SH-SY5Y (cell line): ENCODE results near the gene ANKRD34B.

Experiments
- GATA2 ChIP-seq: IDR thresholded peaks from 2 replicates; pipeline ENCODE4 v1.6.1; 2011; ENCODE audit warnings: mild to moderate bottlenecking, low read depth, low read length
- GATA3 ChIP-seq: IDR thresholded peaks from 2 replicates; pipeline ENCODE4 v1.6.1; 2011; ENCODE audit warnings: low read depth, mild to moderate bottlenecking, low read length, moderate library complexity

The ANKRD34B gene

GRCh38 chr5:80590766-80591165 lies 20.7 kb upstream of the ANKRD34B start:
- TF ChIP-seq GATA2, result no peak
- no peak for TF ChIP-seq GATA3

DNA sequence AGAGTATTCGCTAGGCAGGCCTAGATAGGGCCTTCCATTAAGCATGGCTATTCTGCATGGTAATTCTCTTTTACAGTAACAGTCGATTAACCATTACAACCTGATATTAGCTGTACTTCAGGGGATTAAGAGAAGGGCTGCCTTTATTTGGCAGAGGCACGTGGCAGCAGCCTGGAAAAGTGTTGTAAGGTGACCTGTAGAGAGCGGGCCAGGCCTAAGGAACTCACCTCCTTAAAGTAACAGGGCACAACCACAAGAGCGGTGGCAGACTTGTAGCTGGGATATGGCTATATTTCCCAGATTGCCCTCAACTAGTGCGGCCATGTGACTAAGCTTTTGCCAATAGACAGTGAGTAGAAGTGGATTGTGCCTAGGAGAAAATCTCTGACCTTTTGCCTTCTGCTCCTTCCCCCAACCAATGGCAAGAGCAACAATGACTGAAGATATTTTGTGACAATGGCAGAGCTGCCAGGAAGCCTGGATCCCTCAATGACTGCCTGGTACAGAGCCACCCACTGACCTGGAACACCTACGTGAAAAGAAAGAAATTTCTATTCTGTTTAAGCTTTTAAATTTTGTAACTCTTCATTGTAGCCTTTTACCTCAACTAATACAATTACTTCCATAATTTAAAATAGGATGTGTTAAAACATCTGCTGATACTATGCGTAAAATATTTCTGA lies 18.9 kb upstream of the ANKRD34B start:
- TF ChIP-seq GATA3, result no peak
- no peak for TF ChIP-seq GATA2

GRCh38 chr5:80584770-80585169 lies 14.7 kb upstream of the ANKRD34B start:
- TF ChIP-seq GATA2 (no peak), GATA3 (no peak)

- TF ChIP-seq GATA2 (no peak), GATA3 (no peak)
Measured at GRCh38 chr5:80579050-80579449, 9.0 kb upstream of the ANKRD34B start.

DNA sequence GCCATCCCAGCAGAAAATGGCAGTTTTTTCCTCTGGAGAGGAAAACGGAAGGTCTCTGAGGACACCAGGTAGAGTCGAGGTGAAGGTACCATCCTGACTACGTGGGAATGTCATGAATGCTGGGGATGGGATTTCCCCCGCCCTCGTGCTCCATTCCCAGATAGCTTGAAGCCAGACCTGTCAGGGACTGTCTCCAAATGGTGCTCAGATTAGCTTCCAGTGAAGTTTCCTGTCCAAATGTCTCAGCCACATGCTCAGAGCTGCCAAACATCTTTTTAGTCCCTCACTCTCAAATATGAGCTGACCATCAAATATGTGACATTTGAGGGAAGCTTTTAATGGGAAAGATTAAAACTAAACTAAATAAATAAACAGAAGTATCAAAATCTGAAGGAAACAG lies 7.6 kb upstream of the ANKRD34B start:
- no peak for TF ChIP-seq GATA3
- TF ChIP-seq GATA2, result no peak

DNA sequence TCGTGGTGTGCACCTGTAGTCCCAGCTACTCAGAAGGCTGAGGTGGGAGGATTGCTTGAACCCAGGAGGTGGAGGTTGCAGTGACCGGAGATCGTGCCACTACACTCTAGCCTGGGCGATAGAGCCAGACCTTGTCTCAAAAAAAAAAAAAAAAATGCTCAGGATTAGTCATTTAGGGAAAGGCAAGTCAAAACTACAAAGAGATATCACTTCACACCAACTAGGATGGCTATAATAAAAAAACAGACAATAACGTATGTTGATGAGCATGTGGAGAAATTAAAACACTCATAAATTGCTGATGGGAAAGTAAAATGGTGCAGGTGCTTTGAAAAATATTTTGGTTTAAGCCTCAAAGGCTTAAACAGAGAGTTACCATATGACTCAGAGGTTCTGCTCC lies 6.3 kb upstream of the ANKRD34B start:
- TF ChIP-seq GATA3 (no peak), GATA2 (no peak)

DNA sequence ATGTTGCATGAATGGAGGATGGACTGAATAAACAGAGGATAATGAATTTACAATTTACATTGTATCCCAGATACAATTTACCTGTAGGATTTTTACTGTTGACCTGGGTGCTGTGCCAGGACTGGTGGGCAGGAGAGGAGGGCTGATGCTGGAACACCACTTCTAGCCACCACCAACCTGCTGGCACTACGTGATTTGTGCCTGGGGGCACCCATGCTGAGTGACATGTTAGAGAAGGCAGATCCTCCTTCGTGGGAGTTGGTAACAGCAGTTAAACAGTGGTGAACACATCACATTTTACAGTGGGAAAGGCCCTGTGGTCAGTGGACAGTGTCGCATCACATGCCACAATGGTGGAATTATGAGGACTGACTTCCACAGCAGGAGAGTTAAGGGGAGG lies 3.0 kb upstream of the ANKRD34B start:
- no peak for TF ChIP-seq GATA2
- no peak for TF ChIP-seq GATA3

DNA sequence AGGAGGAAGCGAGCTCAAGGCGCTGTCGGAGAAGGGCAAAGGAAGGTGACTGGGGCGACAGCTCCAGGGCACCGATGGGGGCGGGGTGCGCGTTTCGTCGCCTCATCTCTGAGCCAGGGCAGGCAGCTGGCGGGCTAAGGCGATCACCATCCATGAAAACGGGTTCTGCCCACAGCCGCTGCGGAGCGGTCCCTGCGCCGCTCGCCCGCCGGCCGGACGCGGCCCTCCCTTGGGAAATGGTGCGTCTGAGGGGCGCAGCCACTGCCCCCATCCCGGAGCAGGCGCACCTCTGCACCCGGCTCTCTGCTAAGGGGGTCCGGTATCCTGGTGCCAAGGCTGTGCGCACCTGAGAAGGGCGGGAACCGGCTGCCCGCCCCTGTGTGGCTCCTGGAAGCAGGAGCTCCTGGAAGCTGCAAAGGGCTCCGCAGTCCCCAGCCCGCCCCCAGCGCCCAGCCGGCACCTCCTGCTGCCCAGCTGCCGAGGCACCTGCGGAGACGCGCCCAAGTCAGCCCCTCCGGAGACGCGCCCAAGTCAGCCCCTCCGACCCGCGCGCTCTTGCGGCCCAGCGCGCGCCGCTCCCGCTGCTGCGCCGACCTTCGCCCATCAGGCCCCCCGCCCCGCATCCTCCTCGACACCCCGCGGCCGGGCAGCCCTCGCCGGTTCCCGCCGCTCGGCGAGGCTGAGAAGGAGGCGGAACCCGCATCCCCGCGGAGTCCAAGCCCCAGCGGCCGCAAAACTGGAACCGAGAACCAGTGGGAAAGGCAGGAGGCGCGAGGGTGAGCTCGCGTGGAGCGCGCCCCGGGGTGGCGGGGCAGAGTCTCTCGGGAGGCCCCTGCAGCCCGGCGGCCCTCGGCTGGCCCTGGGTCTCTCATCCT lies 757 bp downstream of the ANKRD34B start:
- TF ChIP-seq GATA3 (no peak), GATA2 (no peak)

GRCh38 chr5:80568251-80568650 lies 1.8 kb downstream of the ANKRD34B start:
- TF ChIP-seq GATA2 (no peak), GATA3 (no peak)

GRCh38 chr5:80566711-80567259 lies 3.3 kb downstream of the ANKRD34B start:
- TF ChIP-seq GATA3, result no peak
- no peak for TF ChIP-seq GATA2

- no peak for TF ChIP-seq GATA3
- TF ChIP-seq GATA2, result no peak
Measured at GRCh38 chr5:80565330-80565729, 4.8 kb downstream of the ANKRD34B start.

DNA sequence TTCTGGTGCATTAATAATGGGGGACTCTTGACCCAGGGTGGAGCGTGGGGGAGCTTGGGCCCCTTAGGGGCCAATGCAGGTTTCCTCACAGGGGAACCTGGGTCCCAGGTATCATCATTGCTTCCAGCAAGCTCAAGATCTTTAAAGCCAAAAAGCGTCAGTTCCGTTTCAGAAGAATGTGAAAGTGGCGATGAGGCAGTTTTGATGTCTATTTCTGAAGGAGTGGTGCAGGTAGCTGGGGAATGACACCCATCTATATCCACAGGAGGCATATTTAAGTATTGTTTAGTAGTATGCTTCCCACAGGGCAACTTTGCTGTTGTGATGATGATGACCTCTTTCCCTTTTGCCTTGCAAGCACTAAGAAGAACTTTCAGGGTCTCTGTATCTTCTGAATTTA lies 10.8 kb downstream of the ANKRD34B start:
- no peak for TF ChIP-seq GATA3
- no peak for TF ChIP-seq GATA2

DNA sequence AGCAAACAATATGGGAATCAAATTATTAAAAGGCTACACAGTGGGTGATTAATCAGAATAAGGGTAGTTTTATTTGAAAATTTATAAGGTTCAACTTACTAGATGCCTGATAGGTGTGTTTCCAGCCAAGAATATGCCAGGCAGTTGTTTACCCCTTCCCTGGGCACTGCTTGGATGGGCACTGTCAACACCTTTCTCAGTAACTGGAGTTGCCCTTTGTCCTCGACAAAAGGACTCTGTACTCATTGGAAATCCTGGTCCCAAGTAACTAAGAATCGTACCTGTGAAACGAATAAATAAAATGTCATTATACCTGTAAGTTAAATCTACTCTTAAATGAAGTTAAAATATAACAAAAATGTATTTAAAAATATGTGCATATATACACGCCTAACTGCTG lies 15.0 kb downstream of the ANKRD34B start:
- no peak for TF ChIP-seq GATA2
- no peak for TF ChIP-seq GATA3

DNA sequence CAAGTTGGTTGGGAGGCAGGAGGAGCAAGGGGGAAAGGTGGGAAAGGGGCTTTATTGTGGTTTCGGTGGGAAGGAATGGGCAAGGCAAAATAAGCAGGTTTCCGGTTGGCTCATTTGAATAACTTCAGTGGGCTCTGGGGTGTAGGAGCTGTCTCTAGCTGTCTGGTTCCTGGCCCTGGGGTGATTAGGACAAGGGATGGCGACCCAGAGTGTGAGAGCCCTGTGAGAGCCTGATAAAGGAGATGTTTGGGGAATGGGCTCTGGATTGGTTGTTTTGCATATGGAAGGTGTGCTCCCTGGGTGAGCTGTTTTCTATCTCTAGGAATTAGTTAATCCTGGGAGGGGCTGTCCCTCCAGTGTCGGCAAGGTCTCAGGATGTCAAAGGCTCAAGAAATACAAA lies 15.4 kb downstream of the ANKRD34B start:
- TF ChIP-seq GATA3 (no peak), GATA2 (no peak)

GRCh38 chr5:80541392-80541791 lies 28.7 kb downstream of the ANKRD34B start:
- TF ChIP-seq GATA3, result no peak
- TF ChIP-seq GATA2, result no peak

DNA sequence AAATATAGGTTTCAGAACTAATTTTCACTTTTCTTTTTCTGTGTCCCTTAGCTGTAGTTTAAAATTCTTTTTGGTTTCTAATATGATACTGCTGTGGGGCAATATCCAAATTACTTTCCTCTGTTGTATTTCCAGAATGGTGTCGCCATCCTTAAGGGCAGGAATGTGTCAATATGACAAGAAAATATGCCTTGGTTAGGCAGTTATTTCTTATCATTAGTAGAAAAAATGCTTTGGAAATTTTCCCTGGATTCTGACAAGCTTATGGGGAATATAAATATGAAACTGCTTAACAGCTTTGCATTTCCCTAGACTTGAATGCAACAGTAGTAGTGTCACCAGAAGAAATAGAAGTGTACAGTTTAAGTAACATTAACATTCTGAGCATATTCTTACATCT lies 29.4 kb downstream of the ANKRD34B start:
- TF ChIP-seq GATA2 (no peak), GATA3 (no peak)

- TF ChIP-seq GATA2 (no peak), GATA3 (no peak)
Measured at GRCh38 chr5:80516826-80517225, 53.3 kb downstream of the ANKRD34B start.
